Loucy (cell line): Measurements from ENCODE around the gene FLYWCH2.

Experiments
- EZH2phosphoT487 ChIP-seq: fragments of 200-600 bp; IDR thresholded peaks from 2 replicates; pipeline ENCODE4 v1.6.1; 2018; ENCODE audit warnings: antibody characterized with exemption, mild to moderate bottlenecking, moderate library complexity, borderline replicate concordance
- TF ChIP-seq, protein P1 (sequence below): fragments of 200-600 bp; sonication (generic); conservative IDR thresholded peaks from 2 replicates; pipeline ENCODE4 v1.5.1; 2014; ENCODE audit warnings: mild to moderate bottlenecking, antibody characterized with exemption, low read length

DNA sequence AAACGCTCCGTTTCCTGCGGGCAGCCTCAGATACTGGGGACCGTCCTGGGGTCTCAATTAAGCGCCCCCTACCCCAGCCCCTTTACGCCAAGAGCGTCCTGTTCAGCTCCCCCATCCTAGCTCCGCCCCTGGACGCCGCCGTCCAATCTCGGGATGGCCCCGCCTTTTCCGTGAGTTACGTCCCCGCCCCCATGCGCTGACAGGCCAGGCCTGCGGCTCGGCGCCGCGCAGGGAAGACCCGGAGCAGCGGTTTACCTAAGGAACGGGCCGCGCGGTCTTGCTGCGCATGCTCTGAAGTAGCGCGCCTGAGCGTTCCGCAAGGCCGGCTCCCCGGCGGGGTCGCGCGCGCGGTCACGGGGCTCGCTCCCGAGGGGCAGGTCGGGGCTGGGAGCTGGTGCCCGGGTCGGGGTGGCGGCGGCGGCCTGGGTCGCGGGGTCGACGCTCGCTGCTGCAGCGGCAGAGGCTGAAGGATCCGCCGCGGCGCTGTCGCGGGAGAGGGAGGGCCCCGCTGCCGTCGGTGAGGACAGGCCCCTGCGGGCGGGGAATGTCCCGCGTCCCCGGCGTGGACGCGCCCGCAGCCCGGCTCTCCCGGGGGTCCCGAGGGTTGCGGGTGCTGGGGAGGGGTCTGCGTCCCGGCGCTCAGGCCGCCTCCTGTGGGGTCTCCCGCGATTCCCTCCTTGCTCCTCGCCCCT is 28.8 kb downstream of the FLYWCH2 start, which contains the start of gene FLYWCH1:
- TF ChIP-seq, protein P1, sequence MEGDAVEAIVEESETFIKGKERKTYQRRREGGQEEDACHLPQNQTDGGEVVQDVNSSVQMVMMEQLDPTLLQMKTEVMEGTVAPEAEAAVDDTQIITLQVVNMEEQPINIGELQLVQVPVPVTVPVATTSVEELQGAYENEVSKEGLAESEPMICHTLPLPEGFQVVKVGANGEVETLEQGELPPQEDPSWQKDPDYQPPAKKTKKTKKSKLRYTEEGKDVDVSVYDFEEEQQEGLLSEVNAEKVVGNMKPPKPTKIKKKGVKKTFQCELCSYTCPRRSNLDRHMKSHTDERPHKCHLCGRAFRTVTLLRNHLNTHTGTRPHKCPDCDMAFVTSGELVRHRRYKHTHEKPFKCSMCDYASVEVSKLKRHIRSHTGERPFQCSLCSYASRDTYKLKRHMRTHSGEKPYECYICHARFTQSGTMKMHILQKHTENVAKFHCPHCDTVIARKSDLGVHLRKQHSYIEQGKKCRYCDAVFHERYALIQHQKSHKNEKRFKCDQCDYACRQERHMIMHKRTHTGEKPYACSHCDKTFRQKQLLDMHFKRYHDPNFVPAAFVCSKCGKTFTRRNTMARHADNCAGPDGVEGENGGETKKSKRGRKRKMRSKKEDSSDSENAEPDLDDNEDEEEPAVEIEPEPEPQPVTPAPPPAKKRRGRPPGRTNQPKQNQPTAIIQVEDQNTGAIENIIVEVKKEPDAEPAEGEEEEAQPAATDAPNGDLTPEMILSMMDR, result no peak
- TF ChIP-seq EZH2phosphoT487, result no peak
